ENCODE data around the gene UBIAD1.

DNA sequence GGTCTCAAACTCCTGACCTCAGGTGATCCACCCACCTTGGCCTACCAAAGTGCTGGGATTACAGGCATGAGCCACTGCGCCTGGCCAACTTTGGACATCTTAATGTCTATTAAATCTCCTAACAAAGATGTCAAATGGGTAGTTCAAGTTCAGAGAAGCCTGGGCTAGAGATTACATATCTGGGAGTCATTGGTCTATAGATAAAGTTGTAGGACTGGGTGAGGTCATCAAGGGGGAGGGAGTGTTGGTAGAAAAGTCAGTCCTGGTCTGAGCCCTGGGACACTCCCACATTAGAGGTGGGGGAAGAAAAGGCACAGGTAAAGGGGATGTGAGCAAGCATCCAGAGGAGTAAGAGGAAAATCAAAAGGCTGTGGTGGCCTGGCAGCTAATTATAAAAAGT lies 6.6 kb downstream of the UBIAD1 start:
- TF ChIP-seq, protein P1, sequence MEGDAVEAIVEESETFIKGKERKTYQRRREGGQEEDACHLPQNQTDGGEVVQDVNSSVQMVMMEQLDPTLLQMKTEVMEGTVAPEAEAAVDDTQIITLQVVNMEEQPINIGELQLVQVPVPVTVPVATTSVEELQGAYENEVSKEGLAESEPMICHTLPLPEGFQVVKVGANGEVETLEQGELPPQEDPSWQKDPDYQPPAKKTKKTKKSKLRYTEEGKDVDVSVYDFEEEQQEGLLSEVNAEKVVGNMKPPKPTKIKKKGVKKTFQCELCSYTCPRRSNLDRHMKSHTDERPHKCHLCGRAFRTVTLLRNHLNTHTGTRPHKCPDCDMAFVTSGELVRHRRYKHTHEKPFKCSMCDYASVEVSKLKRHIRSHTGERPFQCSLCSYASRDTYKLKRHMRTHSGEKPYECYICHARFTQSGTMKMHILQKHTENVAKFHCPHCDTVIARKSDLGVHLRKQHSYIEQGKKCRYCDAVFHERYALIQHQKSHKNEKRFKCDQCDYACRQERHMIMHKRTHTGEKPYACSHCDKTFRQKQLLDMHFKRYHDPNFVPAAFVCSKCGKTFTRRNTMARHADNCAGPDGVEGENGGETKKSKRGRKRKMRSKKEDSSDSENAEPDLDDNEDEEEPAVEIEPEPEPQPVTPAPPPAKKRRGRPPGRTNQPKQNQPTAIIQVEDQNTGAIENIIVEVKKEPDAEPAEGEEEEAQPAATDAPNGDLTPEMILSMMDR (IDR thresholded peaks at IDR 0.05) = no peak
- TF ChIP-seq ZFX (IDR thresholded peaks at IDR 0.05; ENCODE audit: borderline replicate concordance) = no peak
